GM18907 (cell line): ENCODE results near the gene NEDD4L.

Experiments
- ATAC-seq: cut with Tn5 transposase; IDR thresholded peaks from one replicate; pipeline ENCODE4 v1.9.1; 2021; ENCODE audit warnings: mild to moderate bottlenecking, moderate library complexity; ENCODE audit not compliant: unreplicated experiment

NEDD4L gene

DNA sequence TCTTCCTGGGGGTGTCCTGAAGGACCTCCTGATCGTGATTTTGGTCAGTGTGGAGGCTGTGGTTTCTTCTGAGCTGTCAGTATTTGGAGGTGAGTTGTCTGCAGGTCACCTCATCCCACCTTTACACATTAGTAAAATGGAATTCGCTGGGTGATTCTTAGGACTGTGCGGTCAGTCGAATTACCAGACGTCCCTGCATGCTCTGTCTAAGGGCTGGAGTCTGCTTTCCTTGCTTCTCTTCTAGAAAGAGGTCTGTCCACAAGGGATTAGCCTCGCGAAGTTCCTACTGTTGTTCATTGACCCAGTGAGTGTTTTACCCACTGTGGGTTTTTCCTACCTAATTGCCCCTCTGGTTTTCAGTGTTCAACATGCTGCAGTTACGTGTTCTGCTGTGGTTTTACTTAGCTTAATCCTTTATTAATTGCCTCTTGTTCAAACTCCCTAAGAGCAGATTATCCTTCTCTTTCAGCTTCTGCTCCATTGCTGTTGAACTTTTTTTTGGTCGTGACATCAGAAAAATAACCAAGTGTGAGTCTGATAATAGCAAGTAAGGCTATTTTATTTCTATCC, 183.4 kb downstream of the NEDD4L start:
- no peak for ATAC-seq

DNA sequence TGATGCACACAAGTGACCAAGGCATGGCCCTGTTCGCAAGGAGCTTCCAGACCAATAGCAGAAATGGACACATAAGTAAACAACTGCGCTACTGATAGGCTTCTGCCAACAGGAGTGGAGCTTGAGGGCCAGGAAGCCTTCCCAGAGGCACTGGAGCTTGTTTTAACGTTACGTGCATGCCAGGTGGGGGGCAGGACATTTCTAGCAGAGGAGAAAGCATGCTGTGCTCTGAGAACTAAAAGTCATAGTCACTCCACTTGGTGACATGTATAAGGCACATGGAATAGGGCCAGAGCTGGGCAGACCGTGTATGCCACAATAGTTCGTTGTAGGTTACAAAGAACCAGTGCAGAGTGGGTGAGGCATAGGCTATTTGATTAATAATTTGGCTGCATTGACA, 184.2 kb downstream of the NEDD4L start:
- ATAC-seq: no peak

DNA sequence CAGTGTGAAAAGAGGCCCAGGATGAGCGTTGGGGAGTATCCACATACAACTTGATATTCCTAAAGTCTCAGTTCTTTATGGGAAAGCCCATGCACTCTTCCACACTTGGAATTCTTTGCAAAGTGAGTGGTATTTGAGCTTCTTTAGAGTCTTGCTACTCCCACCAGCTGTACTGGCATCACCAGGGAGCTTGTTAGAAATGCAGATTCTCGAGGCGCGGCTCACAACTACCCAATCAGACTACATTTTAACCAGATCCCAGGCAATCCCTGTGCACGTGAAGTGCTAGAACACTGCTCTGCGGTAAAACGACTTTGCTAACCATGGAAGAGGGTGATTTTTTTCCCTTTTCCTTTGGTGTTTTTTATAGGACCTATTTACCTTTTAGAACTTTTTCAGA, 184.7 kb downstream of the NEDD4L start:
- no peak for ATAC-seq

DNA sequence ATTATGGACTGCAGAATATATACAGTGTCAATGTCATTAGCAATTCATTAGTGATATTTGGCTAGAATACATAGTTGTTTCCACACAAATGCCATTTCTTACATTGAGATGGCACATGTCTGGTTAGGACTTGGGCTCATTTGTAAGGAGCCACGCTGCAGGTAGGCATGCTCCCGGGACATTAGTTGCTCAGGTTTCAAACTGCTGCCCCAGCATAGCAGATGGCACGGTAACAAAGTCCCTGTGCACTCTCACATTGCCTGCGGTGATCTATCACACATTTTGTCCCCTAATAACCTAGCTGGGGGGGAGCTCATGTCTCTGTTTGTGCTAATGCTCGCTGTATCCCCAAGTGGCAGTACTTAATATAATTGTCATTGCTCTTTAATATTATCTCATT, 185.1 kb downstream of the NEDD4L start:
- ATAC-seq: no peak

DNA sequence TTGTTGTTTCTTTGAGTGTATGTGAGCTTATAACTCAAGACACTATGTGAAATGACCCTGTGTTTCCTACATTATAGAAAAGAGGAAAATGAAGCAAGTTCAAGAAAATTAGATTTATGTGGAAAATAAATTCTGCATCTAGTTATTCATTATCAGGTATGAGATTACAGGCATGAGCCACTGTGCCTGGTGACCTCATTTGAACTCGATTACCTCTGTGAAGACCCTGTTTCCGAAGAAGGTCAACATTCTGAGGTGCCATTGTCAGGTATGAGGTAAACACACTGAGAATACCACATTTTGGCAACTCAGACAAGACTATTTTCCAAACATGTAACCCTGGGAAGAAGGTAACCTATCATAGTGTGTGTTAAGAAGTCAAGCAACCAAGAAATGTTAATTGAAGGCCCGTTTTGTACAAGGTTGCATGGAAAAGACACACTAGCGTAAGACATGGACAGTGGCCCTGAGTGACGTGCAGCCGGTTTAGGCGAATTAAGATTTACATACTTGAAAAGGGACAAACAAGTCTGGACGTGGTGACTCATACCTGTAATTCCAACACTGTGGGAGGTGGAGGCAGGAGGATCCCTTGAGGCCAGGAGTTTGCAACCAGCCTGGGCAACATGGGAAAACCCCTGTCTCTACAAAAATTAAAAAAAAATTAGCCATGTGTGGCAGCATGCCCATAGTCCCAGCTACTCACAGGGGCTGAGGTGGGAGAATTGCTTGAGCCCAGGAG, 186.6 kb downstream of the NEDD4L start:
- no peak for ATAC-seq

DNA sequence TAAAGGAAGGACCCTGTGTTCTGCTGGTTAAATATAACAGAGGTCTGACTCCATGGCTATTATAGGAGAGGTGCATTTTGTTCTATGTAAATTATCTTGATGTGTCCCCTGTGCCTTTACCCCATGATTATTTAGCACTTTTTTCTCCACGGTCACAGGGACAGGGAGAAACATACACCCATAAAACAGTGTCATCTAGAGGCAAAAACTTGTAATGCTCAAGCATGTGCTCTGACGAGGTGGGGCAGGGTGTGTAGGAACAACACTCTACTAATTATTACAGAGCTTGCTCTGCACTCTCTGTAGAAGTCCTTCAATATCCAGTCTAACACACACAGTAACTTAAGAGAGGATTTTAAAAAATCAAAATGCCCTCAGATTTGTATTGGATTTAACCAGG, 187.9 kb downstream of the NEDD4L start:
- peak; percentile 49 for ATAC-seq

DNA sequence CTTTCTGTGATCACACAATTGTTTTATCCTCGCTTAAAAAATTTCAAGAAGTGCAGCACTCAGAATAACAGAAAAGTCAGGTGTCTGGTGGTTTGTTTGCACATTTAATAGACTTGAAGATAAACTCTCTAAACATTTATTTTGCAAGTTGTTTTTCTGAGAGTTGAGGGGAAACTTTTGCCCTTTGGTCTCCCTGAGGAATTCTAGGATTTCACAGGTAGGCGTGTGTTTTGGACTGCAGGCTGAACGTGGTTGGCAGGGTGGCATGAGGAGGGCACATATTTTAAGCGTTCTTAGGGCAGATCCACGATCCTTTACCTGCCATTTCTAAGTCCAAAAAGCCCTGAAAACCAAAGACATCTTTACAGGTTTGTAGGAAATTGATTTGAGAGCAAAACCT, 188.6 kb downstream of the NEDD4L start:
- ATAC-seq: no peak

DNA sequence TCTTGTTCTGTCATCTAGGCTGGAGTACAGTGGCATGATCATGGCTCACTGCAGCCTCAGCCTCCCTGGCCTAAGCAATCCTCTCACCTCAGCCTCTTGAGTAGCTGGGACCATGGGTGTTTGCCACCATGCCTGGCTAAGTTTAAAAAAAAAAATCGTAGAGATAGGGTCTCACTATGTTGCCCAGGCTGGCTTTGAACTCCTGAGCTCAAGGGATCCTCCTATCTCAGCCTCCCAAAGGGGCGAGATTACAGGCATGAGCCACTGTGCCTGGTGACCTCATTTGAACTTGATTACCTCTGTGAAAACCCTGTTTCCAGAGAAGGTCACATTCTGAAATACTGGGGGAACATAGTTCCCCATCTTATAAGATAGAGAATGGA, 190.3 kb downstream of the NEDD4L start:
- no peak for ATAC-seq

DNA sequence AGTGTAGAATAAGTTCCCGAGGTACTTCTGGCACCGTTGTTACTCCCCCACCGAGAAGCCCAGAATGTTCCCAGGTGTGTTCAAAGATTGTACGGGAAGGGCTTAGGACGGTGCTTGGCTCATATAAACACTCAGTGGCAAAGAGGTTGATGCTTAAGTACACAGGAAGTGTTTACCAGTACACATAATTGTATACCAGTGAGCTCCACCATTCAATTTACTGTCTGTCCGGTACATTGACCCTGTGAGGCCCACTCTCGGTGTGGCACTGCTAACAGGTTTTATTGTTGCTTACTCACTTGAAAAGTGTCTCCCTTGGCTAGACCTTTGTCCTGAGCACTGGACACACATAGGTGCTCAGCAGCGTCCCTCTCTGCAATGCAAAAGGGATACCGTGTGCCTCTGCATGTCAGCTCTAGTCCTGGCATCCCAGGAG, 191.0 kb downstream of the NEDD4L start:
- ATAC-seq: no peak

DNA sequence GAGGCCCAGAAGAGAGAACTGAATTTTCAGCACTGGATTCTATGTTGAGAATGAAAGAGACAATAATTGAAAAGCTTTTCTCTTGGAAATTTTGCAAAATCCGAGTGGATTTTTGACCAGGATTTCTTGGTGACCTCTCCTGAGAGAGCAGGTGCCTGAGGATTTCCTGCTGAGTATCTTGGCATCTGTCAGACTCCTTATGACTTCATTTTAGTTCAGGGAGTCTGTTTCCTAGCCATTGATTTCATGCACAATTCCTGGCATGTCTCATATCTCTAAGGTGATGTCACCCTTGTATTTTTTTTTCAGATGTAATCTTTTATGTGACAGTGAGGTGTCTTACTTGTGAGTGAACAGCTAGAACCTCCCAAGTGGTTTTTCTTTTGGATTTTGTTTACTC, 195.9 kb downstream of the NEDD4L start:
- no peak for ATAC-seq

DNA sequence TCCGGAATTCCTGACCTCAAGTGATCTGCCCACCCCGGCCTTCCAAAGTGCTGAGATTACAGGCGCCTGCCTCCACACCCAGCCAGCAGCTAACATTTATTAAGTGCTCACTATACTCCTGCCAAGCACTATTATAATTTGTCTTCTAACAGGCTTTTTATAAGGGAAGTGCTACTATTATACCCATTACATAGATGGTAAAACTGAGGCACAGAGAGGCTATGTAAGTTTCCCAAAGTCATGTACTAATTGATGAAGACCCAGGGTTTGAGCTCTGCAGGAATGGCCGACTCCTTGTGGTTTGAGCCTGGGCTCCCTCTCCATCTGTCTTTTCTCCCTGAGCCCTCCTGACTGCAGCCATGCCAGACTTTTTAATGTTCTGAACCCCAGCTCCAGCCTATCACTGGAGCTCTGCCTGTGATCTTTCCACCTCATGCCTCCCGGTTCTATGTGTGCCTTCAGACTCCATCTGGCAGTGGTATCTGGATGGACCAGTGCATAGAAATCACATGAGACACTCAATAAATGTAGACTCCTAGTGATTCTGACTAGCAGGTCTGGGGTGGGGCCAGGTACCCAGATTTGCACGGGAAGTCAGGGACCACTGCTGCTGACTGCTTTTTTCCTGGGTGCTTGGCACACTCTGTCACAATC, 197.1 kb downstream of the NEDD4L start:
- no peak for ATAC-seq

DNA sequence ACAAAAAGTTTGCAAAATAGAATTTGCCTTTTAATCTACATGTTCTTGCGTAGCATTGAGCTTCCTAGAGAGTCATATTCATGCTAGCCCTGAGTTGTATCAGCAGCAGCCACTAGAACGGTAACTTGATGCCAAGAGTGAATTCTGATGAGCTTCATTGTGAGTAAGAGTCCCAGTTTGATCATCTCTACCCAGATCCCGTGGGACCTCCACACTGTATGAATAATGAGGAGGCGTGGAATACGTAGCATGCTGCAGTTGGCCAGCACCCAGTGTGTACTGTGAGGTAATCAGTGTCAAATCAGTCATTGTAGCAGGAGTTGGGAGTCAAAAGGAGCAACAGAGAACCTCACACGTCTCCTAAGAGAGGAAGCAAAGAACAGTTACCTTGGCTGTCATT, 197.9 kb downstream of the NEDD4L start:
- no peak for ATAC-seq

DNA sequence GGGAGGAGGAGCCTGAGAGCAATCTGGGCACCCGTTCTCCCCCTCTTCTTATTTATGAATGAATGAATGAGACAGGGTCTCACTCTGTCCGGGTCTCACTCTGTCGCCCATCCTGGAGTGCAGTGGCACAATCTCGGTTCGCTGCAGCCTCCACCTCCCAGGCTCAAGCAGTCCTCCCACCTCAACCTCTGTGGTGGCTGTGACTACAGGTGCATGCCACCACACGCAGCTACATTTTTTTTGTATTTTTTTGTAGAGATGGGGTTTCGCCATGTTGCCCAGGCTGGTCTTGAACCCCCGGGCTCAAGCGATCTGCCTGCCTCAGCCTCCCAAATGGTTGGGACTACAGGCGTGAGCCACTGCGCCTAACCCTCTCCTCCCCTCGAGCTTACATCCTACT, 198.4 kb downstream of the NEDD4L start:
- no peak for ATAC-seq

DNA sequence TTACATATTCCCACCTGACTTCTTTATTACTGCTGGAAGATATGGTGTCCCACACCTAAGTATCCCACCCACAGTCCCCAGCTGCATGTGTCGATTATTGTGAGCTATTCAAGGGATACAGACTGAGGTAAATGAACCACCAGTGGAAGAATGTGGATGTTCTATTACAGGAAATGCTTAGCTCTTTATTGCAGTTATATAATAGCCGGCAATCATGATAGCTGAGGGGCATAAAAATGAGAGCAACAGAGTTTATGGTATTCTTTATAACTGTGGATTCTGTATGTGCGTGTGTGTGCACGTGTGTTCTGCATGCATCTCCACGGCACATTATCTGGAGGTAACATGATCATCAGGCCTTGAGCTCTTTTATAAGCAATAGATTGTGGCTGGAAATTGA, 198.9 kb downstream of the NEDD4L start:
- no peak for ATAC-seq

DNA sequence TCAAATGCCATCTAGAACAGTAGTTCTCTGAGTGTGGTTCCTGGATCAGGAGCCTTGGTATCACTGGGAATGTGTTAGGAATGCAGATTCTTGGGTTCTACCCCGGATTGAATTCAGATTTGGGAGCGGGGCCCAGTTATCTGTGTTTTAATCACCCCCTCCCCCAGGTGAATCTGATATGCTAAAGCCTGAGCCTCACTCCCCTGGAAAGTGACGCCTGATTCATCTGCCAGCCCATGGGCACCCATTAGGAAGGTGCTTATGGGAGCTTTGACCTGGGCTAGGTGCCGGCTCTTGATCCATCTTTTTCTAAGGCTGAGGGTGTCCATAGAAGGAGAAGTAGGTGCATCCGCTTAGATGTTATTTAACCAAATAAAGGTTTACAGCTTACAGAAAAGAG, 199.4 kb downstream of the NEDD4L start:
- ATAC-seq: no peak

DNA sequence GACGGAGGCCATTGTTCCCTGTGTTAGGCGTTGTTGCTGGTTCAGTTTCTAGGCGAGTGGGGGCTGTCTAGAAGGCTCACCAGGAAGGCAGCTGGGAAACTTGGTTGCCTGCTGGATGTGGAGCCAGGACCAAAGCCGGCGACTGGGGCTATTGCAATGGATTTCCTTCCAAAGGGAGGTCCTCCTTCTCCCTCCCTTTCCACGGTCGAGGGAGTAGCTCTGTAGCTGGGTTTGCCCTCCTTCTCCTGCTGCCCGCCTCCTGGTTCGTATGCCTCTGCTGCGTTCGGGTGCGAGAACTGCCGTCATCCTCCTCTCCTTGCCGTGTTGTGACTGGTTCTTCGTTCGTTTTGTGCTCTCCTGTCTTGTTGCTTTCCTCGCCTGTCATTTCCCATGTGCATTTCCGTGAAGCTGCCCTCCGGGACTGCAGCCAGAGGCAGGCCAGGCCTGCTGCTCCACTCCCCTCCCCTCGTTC, 203.4 kb downstream of the NEDD4L start:
- no peak for ATAC-seq

DNA sequence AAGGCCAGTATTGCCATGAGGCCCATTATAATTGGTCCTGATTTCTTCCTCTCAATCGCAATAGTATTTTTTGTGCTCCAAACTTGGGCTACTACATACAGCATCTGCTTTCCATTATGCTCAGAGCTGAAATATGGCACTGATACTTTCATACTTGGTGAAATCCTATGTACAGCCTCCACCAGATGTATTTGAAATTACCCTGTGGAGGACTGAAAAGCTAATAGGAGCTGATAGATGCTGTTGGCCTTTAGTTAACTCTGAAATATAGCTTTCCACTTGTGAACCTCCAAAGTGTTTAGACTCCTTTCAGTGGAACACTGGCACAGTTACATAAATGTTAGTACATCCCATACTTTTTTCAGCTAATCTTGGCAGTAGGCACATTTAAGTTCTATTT, 205.7 kb downstream of the NEDD4L start:
- no peak for ATAC-seq

DNA sequence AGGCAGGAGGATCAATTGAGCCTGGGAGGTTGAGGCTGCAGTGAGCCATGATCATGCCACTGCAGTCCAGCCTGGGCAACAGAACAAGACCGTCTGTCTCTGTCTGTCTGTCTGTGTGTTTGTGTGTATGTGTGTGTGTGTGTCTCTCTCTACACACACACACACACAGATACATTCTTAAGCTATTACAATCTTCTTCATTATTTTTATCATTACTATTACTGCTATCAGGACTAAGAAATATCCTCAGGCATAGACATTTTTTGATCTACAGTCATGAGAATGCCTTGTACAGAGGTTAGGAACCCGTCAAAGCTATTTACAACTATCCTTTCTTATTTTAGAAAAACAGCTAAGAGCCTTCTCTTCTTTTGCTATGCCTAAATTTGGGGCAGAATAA, 207.4 kb downstream of the NEDD4L start:
- no peak for ATAC-seq

DNA sequence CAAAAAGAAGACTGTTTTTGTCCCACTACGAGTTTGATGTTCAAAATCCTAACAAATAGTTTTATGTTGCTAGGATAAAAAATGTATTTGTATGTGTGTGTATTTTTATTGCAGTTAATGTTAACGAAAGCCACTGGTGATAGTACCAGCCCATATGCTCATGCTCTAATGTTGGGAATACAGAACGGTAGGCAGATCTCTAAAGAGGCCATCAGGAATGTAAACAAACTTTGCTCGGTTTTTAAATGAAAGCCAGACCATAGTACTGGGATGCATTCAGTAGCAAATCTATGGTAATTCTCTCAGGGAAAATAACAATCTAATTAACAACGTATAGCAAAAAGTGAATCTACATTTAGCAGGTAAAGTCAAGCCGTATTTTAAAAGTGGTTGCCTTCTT, 208.1 kb downstream of the NEDD4L start:
- ATAC-seq: no peak

DNA sequence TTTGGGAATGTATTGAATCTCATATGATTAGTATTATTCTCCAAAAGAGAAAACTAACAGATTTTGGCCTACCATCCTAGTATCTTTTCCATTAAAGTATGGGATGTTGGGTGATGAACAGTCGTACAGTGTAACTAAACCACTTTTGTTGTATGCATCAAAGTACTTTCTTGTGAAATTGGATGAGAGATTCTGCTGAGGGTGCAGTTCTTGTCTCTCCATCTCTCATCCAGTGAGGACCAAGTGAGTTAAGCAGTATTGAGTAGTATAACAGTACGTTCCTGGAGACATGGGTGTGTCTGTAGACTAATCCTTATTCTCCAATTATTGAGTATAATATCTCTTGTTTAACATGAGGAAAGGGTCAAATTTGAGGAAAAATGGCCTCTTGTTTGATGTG, 209.3 kb downstream of the NEDD4L start:
- no peak for ATAC-seq

DNA sequence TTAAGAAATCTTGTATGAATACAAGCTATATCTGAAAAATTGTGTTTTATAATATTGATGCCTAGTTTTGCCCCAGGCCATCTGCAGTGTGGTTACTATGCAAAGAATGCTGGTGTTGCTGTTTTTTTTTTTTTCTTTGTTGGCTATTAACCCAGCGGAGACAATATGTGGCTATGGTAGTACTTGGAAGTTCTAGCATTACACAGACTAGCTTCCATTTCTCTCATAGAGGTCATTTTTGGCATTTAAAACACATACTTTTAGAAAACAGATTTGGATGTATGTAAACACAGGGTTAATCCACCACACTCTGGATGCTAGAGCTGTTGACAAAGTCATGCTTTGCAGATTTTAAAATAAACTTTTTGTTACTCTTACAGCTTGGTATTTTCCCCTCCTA, 209.8 kb downstream of the NEDD4L start:
- no peak for ATAC-seq

DNA sequence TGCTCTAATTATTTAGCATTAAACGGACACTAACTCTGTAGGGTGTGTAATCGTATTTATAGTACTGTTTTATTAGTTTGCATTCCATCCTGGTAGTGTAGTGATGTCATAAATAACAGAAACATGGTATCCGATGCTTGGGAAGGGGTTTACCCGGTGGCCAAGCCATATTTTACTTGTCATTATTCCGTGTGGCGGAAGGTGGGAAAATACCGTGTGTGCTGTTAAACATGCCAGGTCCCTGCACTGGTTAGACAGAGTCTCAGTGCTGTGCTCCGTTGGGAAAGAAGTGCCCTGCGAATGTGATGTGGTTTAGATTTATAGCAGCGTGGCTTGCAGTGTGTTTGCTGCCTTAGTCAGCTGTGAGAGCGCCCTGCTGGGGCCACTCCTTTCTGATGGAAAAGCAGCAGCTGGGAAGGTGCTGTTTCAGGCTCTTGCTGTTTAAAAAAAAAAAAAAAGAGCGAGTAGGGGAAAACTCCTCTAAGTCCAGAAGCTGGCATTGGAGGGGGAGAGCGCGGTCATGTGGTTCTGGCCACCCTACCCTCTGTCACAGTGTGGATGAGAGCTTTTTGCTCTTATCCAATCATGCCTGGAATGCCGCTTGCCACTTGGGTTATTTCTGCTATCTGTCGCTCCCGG, 211.0 kb downstream of the NEDD4L start:
- ATAC-seq: no peak
